ENCODE results near the gene SERINC2. TPM values are rescaled to one million over a fixed set of nuclear protein-coding genes. Genes with fewer than 3 reads are reported as not detected.
"Not testable (repeated sequence)": the region's sequence is repeated elsewhere in the genome, so short reads cannot be mapped to it uniquely, and the experiment has no call there.

Gene SERINC2
- total and polyA plus RNA-seq, 10 donors, result 1.3 to 8.7 (median 2.6) TPM

DNA sequence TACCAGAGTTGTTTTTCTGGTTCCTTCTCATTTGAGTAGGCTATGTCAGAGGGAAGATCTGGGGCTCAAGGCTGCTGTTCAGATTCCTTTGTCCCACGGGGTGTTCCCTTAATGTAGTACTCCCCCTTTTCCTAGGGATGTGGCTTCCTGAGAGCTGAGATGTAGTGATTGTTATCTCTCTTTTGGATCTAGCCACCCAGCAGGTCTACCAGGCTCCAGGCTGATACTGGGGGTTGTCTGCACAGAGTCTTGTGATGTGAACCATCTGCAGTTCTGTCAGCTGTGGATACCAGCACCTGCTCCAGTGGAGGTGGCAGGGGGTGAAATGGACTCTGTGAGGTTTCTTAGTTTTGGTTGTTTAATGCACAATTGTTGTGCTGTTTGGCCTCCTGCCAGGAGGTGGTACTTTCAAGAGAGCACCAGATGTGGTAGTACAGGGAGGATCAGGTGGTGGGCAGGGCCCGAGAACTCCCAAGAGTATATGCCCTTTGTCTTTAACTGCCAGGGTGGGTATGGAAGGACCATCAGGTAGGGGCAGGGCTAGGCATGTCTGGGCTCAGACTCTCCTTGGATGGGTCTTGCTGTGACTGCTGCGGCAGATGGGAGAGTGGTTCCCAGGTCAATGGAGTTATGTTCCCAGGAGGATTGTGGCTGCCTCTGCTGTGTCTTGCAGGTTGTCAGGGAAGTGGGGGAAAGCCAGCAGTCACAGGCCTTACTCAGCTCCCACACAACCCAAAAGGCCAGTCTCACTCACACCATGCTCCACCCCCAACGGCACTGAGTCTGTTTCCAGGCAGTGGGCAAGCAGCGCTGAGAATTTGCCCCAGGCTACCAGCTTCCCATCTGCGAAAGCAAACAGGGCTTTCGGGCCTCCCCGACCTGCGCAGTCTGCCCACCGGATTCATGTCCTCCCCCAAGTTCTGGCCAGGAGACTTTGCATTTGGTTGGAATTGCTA lies 64.2 kb downstream of the SERINC2 start:
- Histone ChIP-seq H3K27me3 (replicated peaks in 1 of 7) (peaks cover 0 to 5% (median 0%) of the 10 kb centered on the region in 7 donors), H3K4me3 (no peak overlapping the region), H3K27ac (no peak overlapping the region), H3K9me3 (peaks cover 0 to 14% (median 0%) of the 10 kb centered on the region in 8 donors), H3K36me3 (no peaks in the 10 kb centered on the region), H3K4me1 (no peaks in the 10 kb centered on the region)
- intact Hi-C loops (cut with DNase I; ENCODE audit: low total_unique reads), result no loop called here
- no peak for DNase-seq
- 66 to 81% (median 78%) methylated on average over 10 of the region's 10 CpGs for WGBS, 5 donors
- TF ChIP-seq POLR2A (IDR thresholded peaks at IDR 0.05) (no peak), POLR2AphosphoS5 (IDR thresholded peaks at IDR 0.05) (no peak)
- TF ChIP-seq, protein P1, sequence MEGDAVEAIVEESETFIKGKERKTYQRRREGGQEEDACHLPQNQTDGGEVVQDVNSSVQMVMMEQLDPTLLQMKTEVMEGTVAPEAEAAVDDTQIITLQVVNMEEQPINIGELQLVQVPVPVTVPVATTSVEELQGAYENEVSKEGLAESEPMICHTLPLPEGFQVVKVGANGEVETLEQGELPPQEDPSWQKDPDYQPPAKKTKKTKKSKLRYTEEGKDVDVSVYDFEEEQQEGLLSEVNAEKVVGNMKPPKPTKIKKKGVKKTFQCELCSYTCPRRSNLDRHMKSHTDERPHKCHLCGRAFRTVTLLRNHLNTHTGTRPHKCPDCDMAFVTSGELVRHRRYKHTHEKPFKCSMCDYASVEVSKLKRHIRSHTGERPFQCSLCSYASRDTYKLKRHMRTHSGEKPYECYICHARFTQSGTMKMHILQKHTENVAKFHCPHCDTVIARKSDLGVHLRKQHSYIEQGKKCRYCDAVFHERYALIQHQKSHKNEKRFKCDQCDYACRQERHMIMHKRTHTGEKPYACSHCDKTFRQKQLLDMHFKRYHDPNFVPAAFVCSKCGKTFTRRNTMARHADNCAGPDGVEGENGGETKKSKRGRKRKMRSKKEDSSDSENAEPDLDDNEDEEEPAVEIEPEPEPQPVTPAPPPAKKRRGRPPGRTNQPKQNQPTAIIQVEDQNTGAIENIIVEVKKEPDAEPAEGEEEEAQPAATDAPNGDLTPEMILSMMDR (IDR thresholded peaks at IDR 0.05 in 8 of 11, conservative IDR thresholded peaks at IDR 0.05 in 3 of 11), result no peak

DNA sequence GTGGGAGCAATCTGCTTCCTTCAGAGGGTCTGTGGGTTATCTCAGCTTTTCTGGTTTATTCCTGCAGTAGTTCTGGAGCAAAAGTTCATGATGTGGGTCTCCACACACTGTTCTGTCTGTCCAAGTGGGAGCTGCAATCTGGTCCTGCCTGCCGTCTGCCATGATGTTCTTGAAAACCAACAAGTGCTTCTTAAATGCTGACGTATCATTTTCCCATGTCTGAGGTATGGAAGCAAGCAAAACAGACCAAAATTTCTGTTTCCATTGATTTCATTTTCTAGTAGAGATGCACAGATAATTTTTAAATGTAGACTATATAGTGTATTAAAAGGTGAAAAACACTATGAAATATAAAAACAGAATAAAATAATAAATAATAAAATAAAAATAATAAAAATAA lies 65.2 kb downstream of the SERINC2 start:
- WGBS, 5 donors, result 68 to 90% (median 87%) methylated on average over 2 of the region's 2 CpGs
- TF ChIP-seq POLR2A (IDR thresholded peaks at IDR 0.05), result no peak
- TF ChIP-seq POLR2AphosphoS5 (IDR thresholded peaks at IDR 0.05), result no peak
- TF ChIP-seq, protein P1 (IDR thresholded peaks at IDR 0.05 in 8 of 11, conservative IDR thresholded peaks at IDR 0.05 in 3 of 11), result no peak
- Histone ChIP-seq H3K27ac (no peak overlapping the region), H3K36me3 (no peaks in the 10 kb centered on the region), H3K9me3 (peaks cover 0 to 14% (median 0%) of the 10 kb centered on the region in 8 donors), H3K4me1 (peaks cover 0 to 1% (median 0%) of the 10 kb centered on the region in 6 donors), H3K4me3 (no peak overlapping the region), H3K27me3 (replicated peaks in 1 of 7) (peaks cover 0 to 5% (median 0%) of the 10 kb centered on the region in 7 donors)
- intact Hi-C loops (cut with DNase I; ENCODE audit: low total_unique reads), result no loop called here
- DNase-seq, result no peak

DNA sequence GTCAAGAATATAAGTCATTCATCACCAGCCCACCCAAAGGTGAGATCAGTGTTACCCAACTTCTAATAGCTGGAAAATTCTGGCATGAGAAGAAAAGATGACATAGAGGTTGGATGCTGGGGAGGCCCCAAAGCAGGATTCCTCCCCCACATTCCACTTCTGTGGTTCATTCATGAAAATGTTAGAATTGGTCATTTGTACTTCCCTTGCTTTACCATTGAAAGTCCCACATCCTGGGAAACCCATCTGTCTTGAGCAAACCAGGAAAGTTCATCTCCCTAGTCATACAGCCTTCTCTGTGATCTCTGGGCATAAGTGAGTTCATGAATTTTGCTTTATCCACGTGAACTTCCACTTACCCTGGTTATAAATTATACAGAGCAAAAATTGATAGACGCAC lies 66.8 kb downstream of the SERINC2 start:
- Histone ChIP-seq H3K4me3 (no peak overlapping the region), H3K27me3 (replicated peaks in 1 of 7) (peaks cover 0 to 5% (median 0%) of the 10 kb centered on the region in 7 donors), H3K9me3 (peaks cover 0 to 14% (median 0%) of the 10 kb centered on the region in 8 donors), H3K4me1 (peaks cover 0 to 7% (median 0%) of the 10 kb centered on the region in 6 donors), H3K27ac (no peak overlapping the region), H3K36me3 (no peaks in the 10 kb centered on the region)
- TF ChIP-seq POLR2A (IDR thresholded peaks at IDR 0.05) (no peak), POLR2AphosphoS5 (IDR thresholded peaks at IDR 0.05) (no peak)
- TF ChIP-seq, protein P1 (IDR thresholded peaks at IDR 0.05 in 8 of 11, conservative IDR thresholded peaks at IDR 0.05 in 3 of 11), result no peak
- 63 to 89% (median 83%) methylated on average over 2 of the region's 2 CpGs for WGBS, 5 donors
- intact Hi-C loops (cut with DNase I; ENCODE audit: low total_unique reads), result no loop called here
- DNase-seq, result no peak

DNA sequence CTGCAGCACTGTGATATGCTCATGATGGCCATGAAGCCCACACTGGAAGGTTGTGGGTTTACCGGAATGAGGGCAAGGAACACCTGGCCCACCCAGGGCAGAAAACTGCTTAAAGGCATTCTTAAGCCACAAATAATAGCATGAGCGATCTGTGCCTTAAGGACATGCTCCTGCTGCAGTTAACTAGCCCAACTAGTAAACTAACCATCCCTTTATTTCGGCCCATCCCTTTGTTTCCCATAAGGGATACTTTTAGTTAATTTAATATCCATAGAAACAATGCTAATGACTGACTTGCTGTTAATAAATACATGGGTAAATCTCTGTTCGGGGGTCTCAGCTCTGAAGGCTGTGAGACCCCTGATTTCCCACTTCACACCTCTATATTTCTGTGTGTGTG lies 67.4 kb downstream of the SERINC2 start:
- H3K27me3 ChIP-seq (replicated peaks in 1 of 7); H3K36me3 ChIP-seq; intact Hi-C loops (cut with DNase I; ENCODE audit: low total_unique reads); H3K4me1 ChIP-seq; H3K4me3 ChIP-seq; DNase-seq; H3K27ac ChIP-seq: not testable (repeated sequence)
- 65 to 95% (median 84%) methylated on average over 4 of the region's 4 CpGs for WGBS, 5 donors
- peaks cover 0 to 14% (median 0%) of the 10 kb centered on the region in 8 donors for H3K9me3 ChIP-seq

All from spleen (tissue), 11 donors.